Measurements from ENCODE around the gene DCC.
A peak's percentile ranks its signal among the peaks of the same experiment; 100 is the strongest.

Gene DCC

DNA sequence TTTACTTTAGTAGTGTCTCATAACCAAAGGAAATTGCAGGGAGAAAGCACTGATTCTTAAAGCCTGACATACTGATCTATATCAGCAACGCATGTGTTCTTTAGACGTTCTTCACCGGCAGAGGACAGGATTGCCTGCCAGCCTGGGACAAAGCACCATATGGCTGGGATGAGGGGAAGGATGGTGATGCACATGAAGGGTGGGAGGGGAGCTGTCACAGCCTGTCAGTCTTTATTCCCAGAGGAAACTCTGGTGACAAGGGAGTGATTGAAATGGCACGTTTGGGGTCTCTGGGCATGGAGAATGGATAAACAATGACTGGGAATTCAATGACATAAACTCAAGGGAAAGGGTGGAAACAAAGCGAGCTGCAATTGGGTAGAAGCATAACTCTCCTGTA lies 808.1 kb downstream of the DCC start:
- Histone ChIP-seq H4K20me1 (ENCODE audit: control insufficient read depth, insufficient read depth, low read depth, low read length) (no peaks in the 10 kb centered on the region), H3K4me1 (ENCODE audit: control insufficient read depth, low read length) (no peaks in the 10 kb centered on the region), H3K27me3 (ENCODE audit: control insufficient read depth, low read length) (no peaks in the 10 kb centered on the region), H3K9me2 (replicated peaks; ENCODE audit: control insufficient read depth, low read length) (no peaks in the 10 kb centered on the region), H3F3A (ENCODE audit: control insufficient read depth, insufficient read depth) (no peaks in the 10 kb centered on the region), H3K79me2 (ENCODE audit: control insufficient read depth, low read length) (no peaks in the 10 kb centered on the region), H3K4me2 (ENCODE audit: low read length) (no peak overlapping the region), H3K4me3 (ENCODE audit: low read length) (no peak overlapping the region), H3K36me3 (ENCODE audit: control insufficient read depth, low read length) (no peaks in the 10 kb centered on the region), H3K9me3 (ENCODE audit: control insufficient read depth, insufficient read depth, low read length) (no peaks in the 10 kb centered on the region; the same call in 1 of the 2 replicates), H3K27ac (ENCODE audit: low read depth, low read length) (no peak overlapping the region)
- TF ChIP-seq, protein P1, sequence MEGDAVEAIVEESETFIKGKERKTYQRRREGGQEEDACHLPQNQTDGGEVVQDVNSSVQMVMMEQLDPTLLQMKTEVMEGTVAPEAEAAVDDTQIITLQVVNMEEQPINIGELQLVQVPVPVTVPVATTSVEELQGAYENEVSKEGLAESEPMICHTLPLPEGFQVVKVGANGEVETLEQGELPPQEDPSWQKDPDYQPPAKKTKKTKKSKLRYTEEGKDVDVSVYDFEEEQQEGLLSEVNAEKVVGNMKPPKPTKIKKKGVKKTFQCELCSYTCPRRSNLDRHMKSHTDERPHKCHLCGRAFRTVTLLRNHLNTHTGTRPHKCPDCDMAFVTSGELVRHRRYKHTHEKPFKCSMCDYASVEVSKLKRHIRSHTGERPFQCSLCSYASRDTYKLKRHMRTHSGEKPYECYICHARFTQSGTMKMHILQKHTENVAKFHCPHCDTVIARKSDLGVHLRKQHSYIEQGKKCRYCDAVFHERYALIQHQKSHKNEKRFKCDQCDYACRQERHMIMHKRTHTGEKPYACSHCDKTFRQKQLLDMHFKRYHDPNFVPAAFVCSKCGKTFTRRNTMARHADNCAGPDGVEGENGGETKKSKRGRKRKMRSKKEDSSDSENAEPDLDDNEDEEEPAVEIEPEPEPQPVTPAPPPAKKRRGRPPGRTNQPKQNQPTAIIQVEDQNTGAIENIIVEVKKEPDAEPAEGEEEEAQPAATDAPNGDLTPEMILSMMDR (IDR thresholded peaks at IDR 0.05; ENCODE audit: low read depth, low read length, poor library complexity, severe bottlenecking), result no peak
- TF ChIP-seq EZH2phosphoT487 (IDR thresholded peaks at IDR 0.05; ENCODE audit: borderline replicate concordance, low read length), result no peak

DNA sequence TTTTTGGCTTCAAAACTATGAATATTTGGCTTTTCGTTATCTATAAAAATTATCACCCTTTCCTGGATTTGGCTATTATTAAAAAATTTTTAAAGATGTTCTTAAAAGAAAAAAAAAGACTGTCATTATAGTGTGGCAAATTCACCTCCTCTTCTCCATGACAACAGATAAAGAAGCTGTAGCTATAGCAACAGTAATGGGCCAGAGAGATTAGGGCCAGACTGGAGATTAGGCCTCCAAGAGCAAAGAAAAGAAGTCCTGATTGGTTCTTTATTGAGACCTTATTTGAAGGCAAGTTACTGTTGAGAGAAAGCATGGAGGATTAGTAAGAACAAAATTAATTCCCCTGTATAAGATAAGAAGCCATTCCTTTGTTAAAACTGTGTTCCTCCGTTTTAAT lies 812.5 kb downstream of the DCC start:
- no peaks in the 10 kb centered on the region for H3K4me1 ChIP-seq (ENCODE audit: control insufficient read depth, low read length)
- no peaks in the 10 kb centered on the region; the same call in 1 of the 2 replicates for H3K9me3 ChIP-seq (ENCODE audit: control insufficient read depth, insufficient read depth, low read length)

DNA sequence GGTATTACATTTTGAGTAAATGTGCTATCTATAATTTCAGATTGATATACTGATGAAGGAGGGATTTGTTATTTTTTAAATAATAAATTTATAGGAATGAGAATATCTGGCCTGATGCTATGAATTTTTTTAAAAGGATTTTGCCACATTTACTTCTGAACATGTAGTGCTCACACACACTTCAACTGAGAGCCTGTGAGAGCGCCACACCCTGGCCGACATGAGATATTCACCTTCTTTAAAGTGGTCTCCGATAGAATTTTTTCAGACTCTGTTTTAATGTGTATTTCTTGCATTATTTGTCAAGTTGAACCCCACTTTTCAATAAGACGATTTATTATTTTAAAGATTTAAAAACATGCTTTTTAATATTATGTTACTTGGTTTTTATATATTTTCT lies 813.3 kb downstream of the DCC start:
- Histone ChIP-seq H3K4me1 (ENCODE audit: control insufficient read depth, low read length) (no peaks in the 10 kb centered on the region), H3K4me3 (ENCODE audit: low read length) (no peak overlapping the region), H3K9me2 (replicated peaks; ENCODE audit: control insufficient read depth, low read length) (no peaks in the 10 kb centered on the region), H3K27ac (ENCODE audit: low read depth, low read length) (no peak overlapping the region), H3K79me2 (ENCODE audit: control insufficient read depth, low read length) (no peaks in the 10 kb centered on the region), H4K20me1 (ENCODE audit: control insufficient read depth, insufficient read depth, low read depth, low read length) (no peaks in the 10 kb centered on the region), H3K36me3 (ENCODE audit: control insufficient read depth, low read length) (no peaks in the 10 kb centered on the region), H3K27me3 (ENCODE audit: control insufficient read depth, low read length) (no peaks in the 10 kb centered on the region), H3K9me3 (ENCODE audit: control insufficient read depth, insufficient read depth, low read length) (no peaks in the 10 kb centered on the region; the same call in 1 of the 2 replicates), H3K4me2 (ENCODE audit: low read length) (no peak overlapping the region), H3F3A (ENCODE audit: control insufficient read depth, insufficient read depth) (no peaks in the 10 kb centered on the region)
- TF ChIP-seq, protein P1 (IDR thresholded peaks at IDR 0.05; ENCODE audit: low read depth, low read length, poor library complexity, severe bottlenecking), result peak; percentile 21
- no peak for TF ChIP-seq EZH2phosphoT487 (IDR thresholded peaks at IDR 0.05; ENCODE audit: borderline replicate concordance, low read length)

More for the DNA sequence above, 812.5 kb downstream of the DCC start:
- Histone ChIP-seq H3K36me3 (ENCODE audit: control insufficient read depth, low read length) (no peaks in the 10 kb centered on the region), H3K9me2 (replicated peaks; ENCODE audit: control insufficient read depth, low read length) (no peaks in the 10 kb centered on the region), H3K27ac (ENCODE audit: low read depth, low read length) (no peak overlapping the region), H4K20me1 (ENCODE audit: control insufficient read depth, insufficient read depth, low read depth, low read length) (no peaks in the 10 kb centered on the region), H3F3A (ENCODE audit: control insufficient read depth, insufficient read depth) (no peaks in the 10 kb centered on the region), H3K4me2 (ENCODE audit: low read length) (no peak overlapping the region), H3K79me2 (ENCODE audit: control insufficient read depth, low read length) (no peaks in the 10 kb centered on the region), H3K4me3 (ENCODE audit: low read length) (no peak overlapping the region), H3K27me3 (ENCODE audit: control insufficient read depth, low read length) (no peaks in the 10 kb centered on the region)
- no peak for TF ChIP-seq EZH2phosphoT487 (IDR thresholded peaks at IDR 0.05; ENCODE audit: borderline replicate concordance, low read length)
- TF ChIP-seq, protein P1 (IDR thresholded peaks at IDR 0.05; ENCODE audit: low read depth, low read length, poor library complexity, severe bottlenecking), result no peak
